Lung (tissue), 16 donors: ENCODE data around the gene GPATCH2. TPM values are rescaled to one million over a fixed set of nuclear protein-coding genes. Genes with fewer than 3 reads are reported as not detected.

Experiments
- ATAC-seq: fragments of 200-7000 bp; cut with Tn5 transposase; one replicate; pipeline ENCODE4 v1.9.1; 2020; ENCODE audit warnings: moderate number of reproducible peaks; ENCODE audit not compliant: insufficient read depth, low FRiP score
- DNase-seq, 3 donors: peaks; one replicate each; pipeline ENCODE4 v3.0.0-alpha.2; 2013 to 2017
- H3K27ac ChIP-seq, 2 donors: one replicate each; pipeline ENCODE4 v1.5.1; 2013; ENCODE audit warnings: mild to moderate bottlenecking in 2 of 2, moderate library complexity in 2 of 2, control low read depth in 1 of 2, inconsistent platforms in 1 of 2, low read depth in 1 of 2, low read length in 1 of 2
- H3K27me3 ChIP-seq, 3 donors: one replicate each; pipeline ENCODE4 v1.5.1; 2013; ENCODE audit warnings: low read length in 2 of 3; ENCODE audit not compliant: control insufficient read depth in 3 of 3, insufficient read depth in 3 of 3
- H3K36me3 ChIP-seq, 4 donors: one replicate each; pipeline ENCODE4 v1.5.1; 2013; ENCODE audit warnings: low read length in 4 of 4, mild to moderate bottlenecking in 1 of 4, moderate library complexity in 1 of 4; ENCODE audit not compliant: control insufficient read depth in 4 of 4, insufficient read depth in 4 of 4
- H3K4me1 ChIP-seq, 5 donors: one replicate each; pipeline ENCODE4 v1.5.1; 2013; ENCODE audit warnings: low read length in 5 of 5, mild to moderate bottlenecking in 2 of 5, moderate library complexity in 1 of 5; ENCODE audit not compliant: control insufficient read depth in 5 of 5, insufficient read depth in 5 of 5
- H3K4me3 ChIP-seq: one replicate; pipeline ENCODE4 v1.5.1; 2013; ENCODE audit warnings: mild to moderate bottlenecking, control low read depth, moderate library complexity
- H3K9ac ChIP-seq, 2 donors: one replicate each; pipeline ENCODE4 v1.5.1; 2013; ENCODE audit warnings: low read length in 2 of 2, control low read depth in 1 of 2; ENCODE audit not compliant: insufficient read depth in 1 of 2
- H3K9me3 ChIP-seq, 4 donors: one replicate each; pipeline ENCODE4 v1.5.1; 2013; ENCODE audit warnings: low read length in 3 of 4, mild to moderate bottlenecking in 1 of 4, moderate library complexity in 1 of 4; ENCODE audit not compliant: control insufficient read depth in 4 of 4, insufficient read depth in 3 of 4
- CTCF ChIP-seq: IDR thresholded peaks from 2 replicates; pipeline ENCODE4 v1.5.1; 2012; ENCODE audit warnings: mild to moderate bottlenecking; ENCODE audit errors: control extremely low read depth, extremely low read depth
- WGBS, 2 donors: extraction: QIAGEN DNeasy Blood & Tissue Kit; methylation state at CpG; one replicate each; pipeline ENCODE4 v1.1.7; 2013; 5-methylcytosine and 5-hydroxymethylcytosine counted together
- long read RNA-seq, 5 donors: transcript quantifications; one replicate each; lab custom pipeline, GENCODE V29; 2026
- polyA plus RNA-seq, 2 donors: library from polyadenylated mRNA; stranded (reverse); fragments of 200-250 nt; gene quantifications; one replicate each; pipeline ENCODE4 v1.2.1, GENCODE V29; 2013
- total RNA-seq, 2 donors: library from RNA; depleted of rRNA in 1 of 2; stranded (reverse); fragments of >200 nt in 1 of 2; gene quantifications; one replicate each; pipeline ENCODE4 v1.2.1, GENCODE V29; 2014 to 2021
- donor health status: control.
- donor health status: control.
- donor health status: Bipolar disorder and iron deficiency.
- donor health status: healthy.
- donor health status: DM: yes; HTN: yes; CAD: no.

GPATCH2 gene
- total RNA-seq, result 10 to 100 TPM; 12.1 to 31.0 TPM
- 1 to 10 TPM; 3.2 to 4.5 TPM for polyA plus RNA-seq
- long read RNA-seq, donor 1, partial matches to known transcripts, result 6 of 8 reads
- long read RNA-seq, donor 1, other reads (novel, unspliced or antisense), result 0 of 8 reads
- long read RNA-seq, donor 2, result 0 reads
- long read RNA-seq, donor 3, partial matches to known transcripts, result 0 of 1 reads
- long read RNA-seq, donor 3, other reads (novel, unspliced or antisense), result 0 of 1 reads
- long read RNA-seq, donor 4, result 0 reads
- long read RNA-seq, donor 5, partial matches to known transcripts, result 14 of 15 reads
- long read RNA-seq, donor 5, other reads (novel, unspliced or antisense), result 0 of 15 reads

- H3K27me3 ChIP-seq, result no peaks in the 10 kb centered on the region
- 0 to 1% methylated on average over 42 of the region's 42 CpGs for WGBS, 2 donors
- H3K9me3 ChIP-seq, result no peaks in the 10 kb centered on the region
- peak; percentile 92 for ATAC-seq
- no peaks in the 10 kb centered on the region for H3K36me3 ChIP-seq
- H3K4me1 ChIP-seq, result peaks cover 0 to 15% (median 8%) of the 10 kb centered on the region in 5 donors
- DNase-seq, result peak; percentile 90 to 97 (median 96)
- H3K27ac ChIP-seq, result peak within 1 kb of the TSS; percentile 90 to 98
- H3K9ac ChIP-seq, result peak within 1 kb of the TSS; percentile 97
- TF ChIP-seq CTCF, result no peak
- H3K4me3 ChIP-seq, result peak within 1 kb of the TSS; percentile 69
Observed at GRCh38 chr1:217630711-217631591, at the start of gene GPATCH2, which contains the start of gene SPATA17. GPATCH2 (minus strand) TSS chr1:217631090; CDS start chr1:217630971, 119 bp downstream. SPATA17 (plus strand) TSS chr1:217631344; CDS start chr1:217631379, 35 bp downstream.

GRCh38 chr1:217674028-217674729 lies 43.3 kb upstream of the GPATCH2 start:
- Histone ChIP-seq H3K27me3 (no peaks in the 10 kb centered on the region), H3K4me3 (peak overlapping the region; percentile 8), H3K9me3 (peaks cover 0 to 4% (median 0%) of the 10 kb centered on the region in 4 donors), H3K9ac (no peak overlapping the region), H3K27ac (no peak overlapping the region), H3K4me1 (no peaks in the 10 kb centered on the region), H3K36me3 (no peaks in the 10 kb centered on the region)
- no peak for ATAC-seq
- WGBS, 2 donors, result 66 to 67% methylated on average over 4 of the region's 4 CpGs
- no peak for TF ChIP-seq CTCF
- peak in 1 of 3 donors; percentile 9 for DNase-seq

DNA sequence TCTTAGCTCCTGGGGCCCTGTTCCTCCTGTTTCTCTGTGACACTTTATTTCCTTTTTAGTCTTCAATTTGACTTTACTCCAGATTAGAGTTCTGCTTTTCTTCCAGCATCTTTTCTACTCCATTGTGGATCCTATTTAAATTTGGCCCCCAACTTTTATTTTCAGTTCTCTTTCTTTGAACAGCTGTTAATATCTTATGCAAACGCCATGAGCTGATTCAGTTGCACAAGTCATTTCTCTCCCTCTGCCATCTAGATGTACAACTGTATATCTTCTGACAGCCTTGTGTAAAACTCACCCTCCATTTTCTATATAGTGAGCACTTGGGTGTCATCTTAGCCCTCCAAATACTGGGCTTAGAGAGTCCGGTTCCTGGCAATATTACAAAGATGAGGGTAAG lies 42.5 kb upstream of the GPATCH2 start:
- H3K27me3 ChIP-seq, result no peaks in the 10 kb centered on the region
- TF ChIP-seq CTCF, result no peak
- ATAC-seq, result no peak
- H3K4me1 ChIP-seq, result no peaks in the 10 kb centered on the region
- no peak overlapping the region for H3K27ac ChIP-seq
- peaks cover 0 to 4% (median 0%) of the 10 kb centered on the region in 4 donors for H3K9me3 ChIP-seq
- DNase-seq, result no peak
- H3K4me3 ChIP-seq, result no peak overlapping the region
- no peak overlapping the region for H3K9ac ChIP-seq
- no peaks in the 10 kb centered on the region for H3K36me3 ChIP-seq
- 61 to 74% methylated on average over 2 of the region's 2 CpGs for WGBS, 2 donors
